ENCODE measurements around the gene KCNN3.

The KCNN3 gene

DNA sequence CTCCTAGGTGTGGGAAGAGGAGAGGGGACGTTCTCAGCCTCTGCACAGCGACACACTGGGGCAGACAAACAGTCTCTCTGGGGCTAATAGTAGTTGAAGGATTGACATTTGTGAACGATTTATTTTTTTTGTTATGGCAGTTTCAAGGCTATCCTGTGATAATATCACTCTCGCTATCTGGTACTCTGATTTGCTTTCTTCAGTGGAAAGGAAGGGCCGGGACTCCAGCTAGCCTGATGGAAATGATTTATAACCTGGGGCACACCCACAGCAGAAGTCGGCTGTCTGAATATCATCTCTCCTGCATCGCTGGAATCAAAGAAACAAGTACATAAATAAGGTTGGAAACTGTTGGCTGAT is 122.7 kb downstream of the KCNN3 start:
- no peak for DNase-seq

DNA sequence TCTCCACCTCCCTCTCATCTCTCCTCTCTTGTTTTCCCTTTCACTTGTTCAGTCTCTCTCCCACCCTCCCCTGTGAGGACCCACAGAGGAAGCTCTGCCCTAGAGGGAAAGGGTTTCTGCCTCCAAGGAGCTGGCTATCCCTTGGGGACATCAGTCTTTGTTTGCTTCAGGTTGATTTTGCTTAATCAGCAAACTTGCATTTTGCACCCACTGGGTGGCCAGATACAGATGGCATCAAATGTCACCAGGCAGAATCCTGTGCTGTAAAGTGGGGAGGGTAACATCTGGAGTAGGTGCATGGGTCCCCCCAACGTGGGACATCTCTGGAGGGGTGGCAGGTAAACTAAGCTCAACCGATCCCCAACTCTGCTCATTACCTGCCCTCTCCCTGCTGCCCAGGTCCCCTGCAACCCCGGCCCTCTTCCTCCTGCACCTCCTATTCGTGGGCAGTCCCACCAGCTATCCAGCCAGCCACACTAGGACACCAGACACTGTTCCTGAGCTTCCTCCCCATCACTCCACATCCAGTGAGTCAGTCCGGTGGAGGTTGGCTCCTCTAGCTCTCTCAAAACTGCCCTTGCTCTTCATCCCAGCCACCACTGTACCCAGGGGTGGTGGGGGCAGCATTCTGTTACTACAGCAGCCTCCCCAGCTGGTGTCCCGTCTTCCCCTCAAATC is 123.3 kb downstream of the KCNN3 start:
- DNase-seq: no peak

DNA sequence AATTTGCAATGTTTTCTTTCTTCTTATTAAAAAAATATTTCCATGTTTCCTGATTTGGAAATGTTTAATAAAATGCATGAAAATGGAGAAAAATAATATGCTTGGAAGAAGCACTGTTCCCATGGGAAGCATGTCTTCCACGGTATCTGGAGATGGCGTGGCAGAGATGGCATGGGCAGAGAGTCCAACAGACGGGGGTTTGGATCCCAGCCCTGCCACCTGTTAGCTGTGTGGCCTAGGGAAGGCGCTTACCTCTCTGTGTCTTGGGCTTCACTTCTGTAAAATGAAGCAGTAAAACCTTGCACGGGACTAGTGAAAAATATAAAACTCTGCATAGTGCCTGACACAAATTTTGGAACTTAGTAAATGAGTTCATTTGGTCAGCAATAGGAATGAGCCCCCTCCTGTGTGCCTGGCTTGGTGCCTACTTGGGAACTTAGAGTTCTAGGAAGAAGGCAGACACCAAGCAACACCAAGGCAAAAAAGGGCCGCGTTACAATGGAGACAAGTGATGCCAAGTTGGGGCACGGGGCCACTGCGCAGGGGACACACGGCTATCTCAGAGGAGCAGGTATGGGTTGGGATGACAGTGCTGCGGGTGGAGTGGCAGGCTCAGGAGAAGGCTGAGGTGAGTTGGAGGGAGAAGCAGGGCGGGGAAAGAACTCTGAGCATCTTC is 124.2 kb downstream of the KCNN3 start:
- no peak for DNase-seq

DNA sequence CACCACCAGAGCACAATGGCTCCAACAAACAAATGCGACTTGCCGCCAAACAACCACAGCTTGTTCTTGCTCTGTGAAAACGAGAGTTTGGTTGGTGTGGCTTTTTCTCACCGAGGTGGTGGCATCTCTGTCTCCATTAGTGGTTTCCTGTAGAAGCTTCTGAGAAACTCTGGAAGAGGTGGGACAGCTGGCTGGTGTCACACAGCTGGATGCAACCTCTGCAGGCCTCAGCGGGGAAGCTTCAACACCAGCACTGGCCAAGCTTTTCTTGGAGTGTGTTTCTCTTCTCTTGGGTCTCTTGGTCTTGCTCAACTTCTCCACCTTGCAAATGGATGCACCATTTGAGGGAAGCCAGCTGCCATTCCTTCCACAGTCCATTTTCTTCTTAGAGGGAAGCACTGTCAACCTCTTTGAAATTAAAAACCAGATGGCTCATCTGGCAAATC is 124.8 kb downstream of the KCNN3 start:
- DNase-seq: no peak

DNA sequence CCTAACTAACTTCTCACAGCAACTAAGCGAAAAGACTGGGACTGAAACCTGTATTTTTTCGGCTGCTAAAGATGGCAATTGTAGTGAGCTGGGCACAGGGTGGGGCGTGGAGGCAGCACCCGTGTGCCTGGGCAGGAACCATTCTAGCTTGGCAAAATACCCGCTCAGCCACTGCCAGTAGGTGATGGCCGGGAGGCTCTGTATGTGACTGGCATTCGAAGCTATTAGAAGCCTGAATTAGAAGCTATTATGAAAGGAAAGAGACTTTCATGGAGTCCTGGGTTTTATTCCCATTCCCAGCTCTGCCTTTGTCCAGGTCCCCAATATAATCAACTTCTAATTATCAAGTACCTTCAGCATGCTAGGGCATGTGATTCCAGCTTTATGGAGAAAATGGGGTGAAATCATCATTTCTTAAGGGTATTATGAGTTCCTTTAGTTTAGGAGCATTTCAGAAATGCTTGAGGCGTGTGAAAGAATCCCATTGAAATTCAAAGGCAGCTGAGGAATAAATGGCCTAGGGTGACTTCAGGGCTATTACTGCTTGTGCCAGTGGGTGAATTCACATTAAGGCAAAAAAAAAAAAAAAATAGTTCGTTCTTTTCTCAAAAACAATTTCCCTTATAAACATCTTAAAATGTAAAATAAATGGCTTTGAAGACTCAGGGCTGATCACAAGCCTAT is 125.6 kb downstream of the KCNN3 start:
- no peak for DNase-seq

DNA sequence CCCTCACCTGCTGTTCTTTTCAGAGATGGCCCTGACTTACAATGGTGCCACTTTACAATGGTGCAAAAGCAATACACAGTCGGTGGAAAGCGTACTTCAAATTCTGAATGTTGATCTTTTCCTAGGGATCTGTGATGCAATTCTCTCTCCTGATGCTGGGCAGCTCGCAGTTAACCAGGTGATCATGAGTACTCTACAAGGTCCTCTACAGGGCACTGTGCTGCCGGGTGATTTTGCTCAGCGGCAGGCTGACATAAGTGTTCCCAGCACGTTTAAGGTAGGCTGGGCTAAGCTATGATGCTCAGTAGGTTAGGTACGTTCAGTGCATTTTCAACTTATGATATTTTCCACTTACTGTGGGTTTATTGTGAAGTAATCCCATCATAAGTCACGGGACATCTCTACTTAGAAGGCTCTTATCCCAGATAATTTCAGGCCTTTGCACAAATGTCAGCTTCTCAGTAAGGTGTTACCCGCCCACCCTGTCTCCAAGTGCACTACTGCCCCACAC is 126.5 kb downstream of the KCNN3 start:
- peak; percentile 16 for DNase-seq

DNA sequence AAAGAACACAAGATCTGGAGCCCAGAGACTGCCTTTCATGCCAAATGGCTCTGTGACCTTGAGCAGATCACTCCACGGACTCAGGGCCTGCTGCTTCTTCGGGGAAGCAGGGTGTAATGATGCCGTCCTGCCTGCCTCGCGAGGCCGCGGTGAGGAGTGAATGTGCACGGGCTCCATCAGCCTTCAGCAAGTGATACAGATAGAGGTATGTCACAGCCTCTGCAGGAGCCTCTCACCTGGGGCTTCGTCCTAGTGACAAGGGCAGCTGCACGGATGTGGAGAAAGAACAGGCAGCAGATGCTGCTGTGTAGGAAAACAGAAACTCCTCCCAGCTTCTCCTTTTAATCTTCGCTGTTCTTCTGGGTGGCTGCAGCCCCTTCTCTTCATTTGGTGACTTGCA is 127.5 kb downstream of the KCNN3 start:
- no peak for DNase-seq

DNA sequence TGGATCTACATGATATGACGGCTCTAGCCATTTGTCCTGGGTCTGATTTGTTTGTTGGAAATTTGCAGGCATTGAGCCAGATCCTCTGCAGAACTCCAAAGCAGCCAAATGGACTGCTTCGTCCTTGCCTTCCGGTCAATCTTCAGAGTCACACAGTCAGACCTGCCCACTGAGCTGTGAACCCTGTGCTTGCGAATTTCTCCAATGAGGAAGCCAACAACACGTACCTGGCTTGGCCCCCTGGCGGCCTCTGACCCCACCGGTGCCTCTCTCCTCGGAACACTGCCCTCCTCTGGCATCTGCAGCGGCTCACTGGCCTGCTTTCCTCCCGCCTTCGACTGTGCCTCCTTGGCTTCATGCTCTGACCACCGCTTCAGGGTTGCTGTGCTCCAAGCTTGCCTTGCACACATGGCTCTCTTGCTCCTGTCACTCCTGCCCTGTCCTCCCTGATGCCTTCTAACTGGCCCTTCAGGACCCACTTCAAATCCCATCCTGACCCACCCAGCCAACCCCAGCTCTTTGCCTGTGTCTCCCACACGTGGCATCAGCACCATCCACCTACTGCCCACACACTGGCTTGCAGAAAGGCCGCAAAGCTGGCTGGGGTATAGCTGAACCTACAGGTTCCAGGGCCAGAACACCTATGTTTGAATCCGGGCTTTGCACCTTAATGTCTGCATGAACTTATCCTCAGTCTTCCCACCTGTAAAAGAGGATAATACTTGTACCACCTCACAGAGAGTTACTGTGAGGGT is 128.2 kb downstream of the KCNN3 start:
- no peak for DNase-seq

DNA sequence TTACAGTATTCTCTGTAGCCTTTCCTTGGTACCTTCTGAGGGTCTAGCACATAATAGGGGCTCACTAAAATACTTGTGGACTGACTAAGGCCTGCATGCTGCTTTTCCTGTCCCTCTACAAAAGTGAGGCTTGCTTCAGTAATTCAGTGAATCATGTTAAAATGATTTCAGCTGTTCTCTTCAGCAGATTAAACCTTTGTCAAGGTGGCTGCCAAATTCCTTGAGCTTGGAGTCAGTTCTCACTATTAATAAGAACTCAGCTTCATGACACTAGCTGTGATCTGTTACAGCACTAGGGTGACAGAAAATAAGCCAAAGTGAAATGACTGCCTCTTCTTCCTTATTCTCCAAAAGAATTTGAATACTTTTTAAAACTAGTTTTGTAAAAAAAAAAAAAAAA is 128.8 kb downstream of the KCNN3 start:
- no peak for DNase-seq

DNA sequence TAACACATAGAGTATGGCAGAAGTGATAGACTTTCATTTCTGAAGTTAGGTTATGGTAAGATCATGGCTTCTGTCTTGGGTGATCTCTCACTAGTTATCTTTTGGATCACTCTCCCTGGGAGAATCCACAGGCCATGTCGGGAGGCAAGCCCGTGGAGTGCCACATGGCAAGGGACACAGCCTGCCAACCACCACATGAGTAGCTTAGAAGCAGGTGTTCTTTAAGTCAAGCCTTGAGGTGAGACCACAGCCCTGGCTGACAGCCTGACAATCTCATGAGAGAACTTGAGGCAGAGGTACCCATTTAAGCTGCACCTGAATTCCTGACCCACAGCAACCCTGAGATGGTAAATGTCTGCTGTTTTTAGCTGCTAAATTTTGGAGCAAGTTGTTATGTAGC is 130.4 kb downstream of the KCNN3 start:
- DNase-seq: no peak

DNA sequence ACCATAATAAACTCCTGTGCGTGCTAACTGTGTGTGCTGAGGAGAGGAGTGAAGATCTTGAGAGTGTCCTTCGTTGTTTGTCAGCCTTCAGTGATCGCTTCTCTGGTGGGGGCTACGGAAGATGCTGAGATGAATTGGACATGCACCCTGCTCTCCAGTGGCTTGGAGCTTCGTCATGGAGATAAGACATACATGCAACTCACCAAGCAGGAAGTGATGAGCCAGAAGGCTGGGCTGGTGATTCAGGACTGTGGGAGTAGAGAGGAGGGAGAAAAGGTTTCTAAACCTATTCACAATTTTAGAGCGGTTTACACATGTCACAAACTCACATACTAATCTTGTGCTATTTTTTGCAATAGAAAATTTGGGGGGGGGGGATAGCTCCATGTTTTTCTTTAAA is 133.2 kb downstream of the KCNN3 start:
- DNase-seq: no peak

DNA sequence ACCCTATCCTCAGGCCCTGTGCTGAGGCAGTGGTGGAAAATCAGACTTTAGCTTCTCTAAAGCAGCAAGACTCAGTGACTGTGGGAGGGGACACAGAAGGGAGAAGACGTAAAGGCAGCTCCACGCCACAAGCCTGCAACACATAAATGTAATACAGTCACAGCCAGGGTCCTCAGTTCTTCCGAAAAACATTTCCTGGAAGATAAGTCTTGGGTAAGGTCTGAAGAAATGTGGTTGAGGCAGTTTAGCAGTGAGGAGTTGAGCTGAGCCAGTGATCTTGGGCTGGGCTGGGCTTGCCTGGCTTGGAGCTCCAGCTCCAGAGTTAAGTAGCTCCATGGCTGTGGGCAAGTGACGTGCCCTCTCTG is 134.3 kb downstream of the KCNN3 start:
- no peak for DNase-seq

DNA sequence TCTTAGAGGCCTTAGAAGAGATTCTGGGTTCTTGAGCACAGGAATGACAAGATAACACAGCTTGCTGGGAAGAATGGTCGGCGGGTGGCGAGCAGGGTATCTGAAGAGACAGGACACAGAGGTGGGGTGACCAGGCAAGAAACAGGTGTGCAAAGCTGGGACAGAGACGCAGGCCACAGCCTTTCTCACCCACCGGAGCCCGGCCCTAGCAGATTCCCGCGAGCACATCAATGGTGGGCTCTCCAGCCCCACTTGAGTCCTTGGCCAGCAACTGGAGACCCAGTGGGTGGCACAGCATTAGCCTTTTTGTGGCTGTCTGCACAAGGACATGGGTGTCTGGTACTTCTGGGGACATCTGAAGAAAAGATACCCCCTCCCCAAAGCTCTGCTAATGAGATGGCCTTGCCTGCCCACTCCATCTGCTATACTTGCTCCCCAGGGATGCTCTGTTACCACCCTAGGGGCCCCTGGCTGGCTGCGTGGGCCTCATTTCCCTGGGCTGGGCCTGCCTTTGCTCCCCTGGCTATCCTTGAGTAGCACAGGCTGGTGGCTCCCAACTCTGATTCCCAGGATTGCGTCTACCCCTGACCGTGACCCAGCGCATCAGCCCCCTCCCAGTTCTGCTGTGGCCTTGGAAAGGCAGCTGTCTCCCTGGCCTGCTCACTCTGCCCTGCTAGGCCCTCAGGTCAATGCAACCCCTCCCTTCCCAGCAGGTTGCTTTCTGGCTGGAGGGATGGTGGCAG is 134.8 kb downstream of the KCNN3 start:
- no peak for DNase-seq

DNA sequence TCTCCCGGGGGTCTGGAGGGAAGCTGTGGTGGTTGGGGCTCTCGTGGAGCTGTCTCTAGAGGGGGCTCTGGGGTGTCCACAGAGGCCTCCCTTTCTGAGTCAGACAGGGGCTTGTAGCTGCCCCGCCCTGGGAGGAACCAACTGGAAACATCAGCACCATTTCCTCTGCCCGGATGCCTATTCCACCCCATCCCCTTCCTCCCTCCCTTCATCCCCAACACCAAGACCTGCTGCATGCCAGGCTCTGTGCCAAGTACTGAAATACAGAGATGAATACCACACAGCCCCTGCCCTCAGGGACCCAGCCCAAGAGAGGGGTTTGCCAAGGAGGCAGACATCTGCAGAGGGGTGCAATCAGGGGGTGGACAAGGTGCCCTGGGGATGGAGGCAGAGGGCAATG is 136.5 kb downstream of the KCNN3 start:
- DNase-seq: no peak

DNA sequence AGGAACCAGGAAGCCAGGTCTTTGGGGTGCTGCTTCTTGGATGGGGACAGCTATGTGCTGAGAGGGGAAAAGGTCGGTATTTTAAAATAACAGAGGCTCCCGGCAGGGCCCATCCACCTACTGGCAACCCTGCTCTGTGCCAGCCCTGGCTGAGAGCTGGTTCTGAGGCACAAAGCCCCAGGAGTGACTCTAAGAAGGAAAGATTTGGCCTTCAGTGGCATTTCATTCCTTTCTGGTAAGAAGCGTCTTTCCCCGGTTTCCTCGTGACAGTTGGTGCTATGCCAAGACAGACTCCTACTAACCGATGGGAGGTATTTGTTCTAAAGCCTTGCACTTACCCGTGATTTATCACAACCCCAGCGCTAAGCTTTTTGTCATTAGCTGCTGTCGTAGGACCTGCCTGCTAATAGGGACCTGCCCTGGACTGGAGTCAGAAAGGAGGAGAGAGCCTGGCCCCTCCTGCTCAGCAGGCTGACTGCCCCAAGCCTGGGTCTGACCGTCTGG is 139.0 kb downstream of the KCNN3 start:
- no peak for DNase-seq

DNA sequence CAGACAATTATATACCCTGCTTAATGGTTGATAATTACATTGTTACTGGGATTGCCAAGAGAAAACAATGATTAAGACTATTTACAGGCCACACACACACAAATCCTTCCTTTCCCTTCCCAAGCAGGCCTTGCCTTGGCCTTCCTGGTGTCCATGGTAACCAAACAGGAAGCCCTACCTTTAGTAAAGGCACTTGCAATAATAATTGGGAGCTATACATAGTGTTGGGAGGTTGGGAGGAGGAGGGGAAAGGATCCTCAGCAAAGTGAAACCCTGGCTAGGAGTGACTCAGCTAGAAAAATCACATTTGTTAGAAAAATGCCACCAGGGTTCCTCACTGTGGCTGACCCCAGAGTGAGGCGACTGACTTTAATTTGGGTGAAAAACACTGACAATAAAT is 139.8 kb downstream of the KCNN3 start:
- DNase-seq: peak; percentile 85

DNA sequence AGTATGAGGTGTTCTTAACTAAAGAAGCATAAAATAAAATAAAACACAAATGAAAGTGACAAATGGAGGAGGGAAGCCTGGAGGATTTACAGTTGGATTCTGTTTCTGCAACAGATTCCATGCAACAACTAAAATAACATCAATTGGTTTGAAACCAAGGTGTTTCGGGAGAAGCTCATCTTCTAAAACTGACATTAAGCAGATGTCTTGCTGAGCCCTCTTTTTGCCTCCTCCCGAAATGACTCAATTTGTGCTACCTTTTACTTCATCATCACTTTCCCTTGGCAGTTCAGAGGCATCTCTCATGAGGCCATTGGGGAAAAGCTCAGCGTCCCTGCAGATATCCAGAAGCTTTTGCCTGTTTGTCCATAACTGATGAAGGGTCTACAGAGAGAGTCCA is 140.5 kb downstream of the KCNN3 start:
- DNase-seq: no peak

DNA sequence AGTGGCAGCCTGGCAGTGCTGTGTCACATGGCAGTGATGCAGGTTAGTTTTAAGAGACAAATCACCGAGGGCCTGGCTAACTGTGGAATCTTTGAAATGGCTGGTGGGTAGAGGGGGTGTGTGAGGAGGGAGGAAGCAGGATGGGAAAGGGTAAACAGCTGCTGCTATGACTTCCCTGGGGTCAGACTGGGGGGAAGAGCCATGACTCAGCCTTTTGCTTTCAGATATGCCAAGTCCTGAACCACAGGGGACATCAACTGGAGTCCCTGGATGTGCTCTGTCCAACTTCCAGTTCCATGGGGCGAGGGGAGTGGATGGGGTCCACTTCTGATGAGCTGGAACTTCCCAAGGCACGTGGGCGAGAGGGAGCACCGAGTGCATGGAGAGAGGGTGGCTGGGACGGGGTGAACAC is 141.0 kb downstream of the KCNN3 start:
- no peak for DNase-seq

DNA sequence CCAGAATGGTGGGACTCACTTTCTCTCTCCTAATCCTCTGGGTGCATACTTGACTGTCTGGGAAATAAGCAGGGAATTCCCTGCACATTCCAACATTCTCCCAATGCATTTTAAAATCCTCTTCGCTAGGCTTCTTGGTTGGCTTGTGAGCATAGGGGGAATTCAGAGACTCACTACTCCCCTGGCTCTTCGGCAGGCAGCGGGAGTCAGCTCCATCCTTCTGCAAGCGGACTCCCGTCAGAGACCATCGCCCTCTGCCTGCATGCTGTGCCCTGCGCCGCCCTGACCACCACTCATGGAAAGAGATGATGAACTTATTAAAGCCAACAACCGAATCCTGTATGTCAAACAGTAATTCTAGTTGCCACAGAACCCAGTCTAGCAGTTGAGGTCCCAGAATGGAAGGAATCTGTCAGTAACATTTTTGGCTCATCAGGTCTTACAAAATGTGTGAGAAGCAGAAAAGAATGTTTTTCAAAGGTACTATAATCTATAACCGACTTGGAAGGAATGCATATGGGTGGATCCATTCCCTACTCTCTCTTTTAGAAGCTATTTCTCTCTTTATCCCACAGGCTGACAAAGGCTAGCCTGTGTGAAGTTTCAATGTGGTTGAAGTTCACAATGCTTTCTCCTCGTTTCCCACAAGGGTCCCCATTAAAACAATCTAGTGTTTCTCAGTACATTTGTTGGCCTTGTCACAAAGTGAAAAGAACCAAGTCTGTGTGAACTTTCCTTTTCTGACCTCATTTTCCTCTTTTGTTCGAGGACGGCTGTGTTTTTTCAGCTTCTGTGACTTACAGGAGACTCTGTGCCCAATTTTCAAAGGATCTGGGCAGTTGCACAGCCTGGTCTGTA is 143.0 kb downstream of the KCNN3 start:
- DNase-seq: no peak

DNA sequence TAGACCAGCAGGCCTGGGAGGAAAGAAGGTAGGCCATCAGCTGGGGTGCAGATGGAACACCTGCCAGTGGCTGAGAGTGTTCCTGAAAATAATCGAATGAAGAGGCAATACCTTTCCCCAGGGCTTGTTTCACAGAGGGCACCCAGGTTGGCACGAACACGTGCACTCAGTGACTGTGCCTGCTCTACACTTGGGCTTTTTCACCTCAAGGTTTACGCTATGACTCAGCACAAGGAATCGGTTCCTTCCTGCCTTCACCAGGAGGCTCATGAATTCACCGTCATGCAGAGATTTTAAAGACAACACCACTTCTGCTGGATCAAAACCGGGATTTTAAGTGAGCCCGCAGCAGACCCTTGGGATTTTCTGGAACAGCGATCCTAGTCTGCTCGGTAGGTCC is 143.6 kb downstream of the KCNN3 start:
- DNase-seq: no peak

DNA sequence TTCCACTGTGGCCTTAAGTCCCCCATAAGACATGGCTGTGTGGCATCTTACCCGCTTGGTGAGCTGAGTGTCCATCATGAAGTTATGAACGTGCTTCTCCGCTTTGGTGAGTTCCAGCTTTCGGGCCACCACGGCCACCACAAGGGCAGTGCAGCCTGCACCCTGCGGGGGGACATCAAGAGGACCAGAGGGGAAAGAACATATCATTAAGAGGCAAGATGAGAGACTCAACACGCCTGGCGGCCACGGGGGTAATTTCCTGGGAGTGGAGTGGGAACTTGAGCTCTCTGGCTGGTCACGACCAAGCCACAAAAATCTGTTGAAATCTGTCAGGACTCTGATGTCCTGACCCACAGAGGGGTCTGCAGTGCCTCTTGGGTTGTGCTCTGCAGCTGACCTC is 144.2 kb downstream of the KCNN3 start:
- no peak for DNase-seq
